ENCODE results near the gene YIPF2.
"Not testable (repeated sequence)": the region's sequence is repeated elsewhere in the genome, so short reads cannot be mapped to it uniquely, and the experiment has no call there.

Gene YIPF2

DNA sequence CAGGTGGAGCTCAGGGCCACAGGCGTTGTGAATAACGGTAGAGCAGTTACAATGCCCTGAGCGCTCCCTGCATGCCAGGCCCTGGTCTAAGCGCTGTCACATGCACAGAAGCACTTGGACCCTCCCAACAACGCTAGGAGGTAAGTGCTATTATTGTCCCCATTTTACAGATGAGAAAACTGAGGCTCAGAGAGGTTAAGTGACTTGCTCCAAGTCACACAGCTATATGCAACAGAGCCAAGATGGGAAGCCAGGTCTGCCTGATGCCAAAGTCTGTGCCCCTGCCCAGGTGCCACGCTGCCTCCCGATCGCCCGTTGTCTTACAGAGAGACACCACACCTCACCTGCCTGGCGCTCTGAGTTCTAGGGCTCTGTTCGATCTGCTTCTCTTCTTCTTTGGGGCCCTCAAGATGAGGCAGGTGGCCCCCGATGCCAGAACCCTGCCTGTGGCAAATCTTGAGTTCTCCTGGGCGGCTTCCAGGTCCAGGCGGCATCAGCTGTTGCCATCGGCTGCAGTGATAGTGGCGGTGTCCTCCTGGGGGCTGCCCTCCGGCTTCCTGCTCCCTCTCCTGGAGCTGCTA is 20.0 kb downstream of the YIPF2 start:
- no peak for DNase-seq (ENCODE audit: low read depth)

DNA sequence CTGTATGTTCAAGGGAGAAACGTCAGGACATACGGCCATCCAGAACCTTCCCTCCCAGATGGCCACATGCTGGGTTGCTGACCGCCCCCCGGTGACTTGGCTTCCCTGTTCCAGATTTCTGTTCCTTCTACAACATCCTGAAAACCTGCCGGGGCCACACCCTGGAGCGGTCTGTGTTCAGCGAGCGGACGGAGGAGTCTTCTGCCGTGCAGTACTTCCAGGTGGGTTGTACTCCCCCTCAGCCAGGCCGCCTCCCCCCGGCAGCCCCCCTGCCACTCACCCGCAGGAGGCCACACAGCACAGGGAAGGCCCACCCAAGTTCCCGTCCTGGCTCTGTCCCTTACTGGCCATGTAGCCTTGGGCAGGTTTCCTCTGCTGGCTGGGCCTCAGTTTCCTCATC is 20.5 kb downstream of the YIPF2 start:
- no peak for DNase-seq (ENCODE audit: low read depth)

- DNase-seq (ENCODE audit: low read depth) = no peak
Observed at GRCh38 chr19:10899151-10899653, 29.2 kb downstream of the YIPF2 start.

DNA sequence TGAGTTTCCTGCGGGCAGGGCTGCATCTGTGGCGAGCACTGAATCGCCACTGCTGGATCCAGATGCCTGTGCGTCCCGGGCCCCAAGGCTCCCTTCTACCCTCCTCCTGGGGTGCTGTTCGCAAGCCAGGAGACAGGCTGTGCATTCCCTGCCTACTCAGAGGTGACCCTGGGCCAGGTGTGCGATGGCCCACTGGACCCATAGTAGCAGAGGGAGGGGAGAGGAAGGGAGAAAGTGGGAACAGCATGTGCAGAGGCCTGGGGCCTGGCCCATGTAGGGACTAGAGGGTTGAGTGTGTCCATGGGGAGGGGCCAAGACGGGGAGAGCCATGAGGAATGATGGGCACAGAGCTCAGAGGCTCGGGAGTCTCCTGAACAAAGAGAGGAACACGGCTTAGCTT is 29.8 kb downstream of the YIPF2 start:
- DNase-seq (ENCODE audit: low read depth) = no peak

DNA sequence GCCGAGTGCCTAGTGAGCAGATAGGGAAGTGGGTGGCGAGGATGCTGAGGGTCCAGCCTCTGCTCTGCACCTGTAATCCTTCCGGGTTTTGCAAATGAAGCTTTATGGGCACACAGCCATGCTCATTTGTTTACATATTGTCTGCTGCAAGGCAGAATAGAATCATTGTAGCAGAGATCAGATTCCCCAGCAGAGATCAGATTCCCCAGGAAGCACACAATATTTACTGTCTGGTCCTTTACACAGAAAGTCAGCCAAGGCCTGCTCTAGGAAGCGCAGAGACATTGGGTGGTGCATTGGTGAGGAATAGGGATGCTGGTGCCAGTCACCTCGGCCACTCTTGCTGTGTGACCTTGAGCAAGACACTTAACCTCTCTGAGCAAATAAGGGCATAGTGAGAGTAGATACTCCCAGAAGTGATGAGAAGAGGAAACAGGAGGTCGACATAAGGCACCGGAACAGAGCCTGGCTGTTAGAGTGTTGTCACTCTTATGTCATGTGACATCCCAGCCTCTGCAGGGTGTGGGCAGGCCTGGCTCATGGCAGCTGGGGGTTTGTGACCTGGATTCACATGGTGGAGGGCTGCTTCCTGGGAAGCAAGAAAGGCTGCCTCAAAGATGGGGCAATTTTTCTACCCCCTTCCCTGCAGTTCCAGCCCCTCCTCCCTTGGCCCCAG is 31.4 kb downstream of the YIPF2 start:
- no peak for DNase-seq (ENCODE audit: low read depth)

- no peak for DNase-seq (ENCODE audit: low read depth)
Observed at GRCh38 chr19:10895920-10896319, 32.5 kb downstream of the YIPF2 start.

GRCh38 chr19:10895363-10895762 is 33.1 kb downstream of the YIPF2 start:
- no peak for DNase-seq (ENCODE audit: low read depth)

GRCh38 chr19:10894911-10895213 is 33.6 kb downstream of the YIPF2 start:
- DNase-seq (ENCODE audit: low read depth) = no peak

DNA sequence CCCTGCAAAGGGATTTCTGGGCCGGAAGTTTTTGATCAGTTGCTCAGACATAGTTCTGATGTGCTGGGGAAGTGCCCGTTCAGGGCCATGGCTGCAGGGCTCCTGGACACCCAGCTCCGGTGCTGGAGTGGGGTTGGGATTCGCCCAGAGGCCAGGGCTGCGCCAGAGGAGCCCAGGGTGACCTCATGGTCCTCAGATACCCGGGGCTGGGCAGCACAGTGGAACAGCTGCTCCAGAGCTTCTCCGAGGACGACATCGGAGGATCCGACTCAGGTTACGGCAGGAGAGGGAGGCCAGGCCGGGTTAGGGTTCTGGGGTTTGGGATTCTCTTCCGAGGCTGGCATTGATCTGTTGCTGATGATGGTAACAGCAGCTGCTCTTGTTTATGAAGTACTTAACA is 36.2 kb downstream of the YIPF2 start:
- no peak for DNase-seq (ENCODE audit: low read depth)

DNA sequence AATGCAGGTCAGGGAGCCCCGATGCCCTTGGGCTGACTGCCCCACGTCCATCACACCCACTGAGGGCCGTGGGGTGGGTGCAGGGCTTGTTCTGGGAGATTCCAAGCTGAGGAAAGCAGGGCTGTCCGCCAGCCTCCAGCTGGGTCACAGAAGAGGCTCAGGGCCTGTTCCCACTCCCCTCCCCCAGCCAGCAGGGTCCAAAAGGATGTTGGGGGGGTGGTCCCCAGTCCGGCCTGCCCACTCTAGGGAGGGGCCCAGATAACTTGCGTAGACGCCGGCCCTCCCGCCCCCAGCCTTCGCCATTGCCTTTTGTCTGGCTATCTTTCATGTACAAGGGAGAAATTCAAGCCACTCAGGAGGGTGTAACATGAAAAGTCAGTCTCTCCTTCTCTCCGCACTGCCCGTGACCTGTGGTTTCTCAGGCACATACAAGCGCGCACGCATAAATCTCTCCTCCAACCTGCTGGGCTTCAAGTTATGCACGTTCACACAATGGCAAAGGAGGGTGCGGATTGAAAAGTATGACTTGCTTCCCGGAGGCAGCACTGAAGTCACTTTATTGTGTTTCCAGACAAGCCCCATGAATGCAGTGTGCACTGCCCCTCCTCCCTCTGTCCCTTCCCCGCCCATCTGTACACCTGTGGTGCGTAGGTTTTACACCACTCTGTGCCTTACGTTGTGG is 36.9 kb downstream of the YIPF2 start:
- no peak for DNase-seq (ENCODE audit: low read depth)

- DNase-seq (ENCODE audit: low read depth) = no peak
Observed at GRCh38 chr19:10889880-10890279, 38.6 kb downstream of the YIPF2 start.

GRCh38 chr19:10888421-10888866 is 40.0 kb downstream of the YIPF2 start:
- no peak for DNase-seq (ENCODE audit: low read depth)

- no peak for DNase-seq (ENCODE audit: low read depth)
Observed at GRCh38 chr19:10887616-10888367, 40.6 kb downstream of the YIPF2 start.

DNA sequence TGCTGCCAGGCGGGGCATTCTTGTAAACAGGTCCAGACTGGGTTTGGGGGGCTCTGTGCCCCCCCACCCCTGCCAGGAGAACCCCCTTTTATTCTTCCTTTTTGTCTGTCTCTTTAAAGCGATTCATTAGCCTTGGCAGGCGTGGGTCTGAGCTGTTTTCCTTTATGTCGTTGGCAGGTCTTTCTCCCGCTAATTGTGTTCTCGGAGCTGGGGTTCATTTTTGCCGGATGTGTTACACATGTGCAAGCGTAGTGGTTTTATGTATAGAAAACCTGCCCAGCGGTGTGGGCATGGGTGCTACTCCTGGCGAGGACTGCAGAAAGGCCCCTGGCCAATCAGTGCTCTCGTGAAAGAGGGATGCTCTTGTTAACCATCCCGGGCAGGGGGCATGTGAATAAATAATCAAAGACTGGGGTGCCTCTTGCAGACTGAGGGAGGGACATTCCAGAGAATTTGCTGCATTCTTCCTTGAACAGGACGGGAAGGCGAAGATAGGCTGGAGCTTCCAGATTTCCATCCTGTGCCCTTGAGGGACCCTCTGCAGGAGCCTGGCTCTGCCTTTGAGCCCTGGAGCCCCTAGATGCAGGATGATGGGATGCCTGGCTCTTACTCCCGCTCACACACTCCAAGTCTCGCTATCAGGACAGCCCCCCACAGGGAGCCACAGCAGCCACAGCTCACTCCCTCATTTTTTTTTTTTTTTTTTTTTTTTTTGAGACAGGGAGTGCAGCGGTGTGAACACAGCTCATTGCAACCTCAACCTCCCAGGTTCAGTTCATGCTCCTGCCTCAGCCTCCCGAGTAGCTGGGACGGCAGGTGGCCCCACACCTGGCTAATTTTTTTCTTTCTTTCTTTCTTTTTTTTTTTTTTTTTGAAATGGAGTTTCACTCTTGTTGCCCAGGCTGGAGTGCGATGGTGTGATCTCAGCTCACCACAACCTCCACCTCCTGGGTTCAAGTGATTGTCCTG is 43.0 kb downstream of the YIPF2 start:
- DNase-seq (ENCODE audit: low read depth) = no peak

DNA sequence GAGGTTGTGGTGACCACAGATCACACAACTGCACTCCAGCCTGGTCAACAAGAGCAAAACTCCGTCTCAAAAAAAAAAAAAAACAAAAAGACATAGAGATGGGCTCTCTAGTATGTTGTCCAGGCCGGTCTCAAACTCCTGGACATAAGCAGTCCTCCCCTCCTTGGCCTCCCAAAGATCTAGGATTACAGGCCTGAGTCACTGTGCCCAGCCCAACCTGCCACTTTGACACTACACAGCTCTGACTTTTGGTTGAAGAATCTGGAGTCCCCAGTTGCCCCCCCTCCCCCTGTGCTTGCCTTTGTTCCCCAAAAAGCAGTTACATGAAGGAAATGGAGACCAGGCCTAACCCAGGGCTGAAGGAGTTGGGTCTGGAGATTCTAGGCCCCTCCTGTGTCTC is 44.2 kb downstream of the YIPF2 start:
- DNase-seq (ENCODE audit: low read depth) = no peak

DNA sequence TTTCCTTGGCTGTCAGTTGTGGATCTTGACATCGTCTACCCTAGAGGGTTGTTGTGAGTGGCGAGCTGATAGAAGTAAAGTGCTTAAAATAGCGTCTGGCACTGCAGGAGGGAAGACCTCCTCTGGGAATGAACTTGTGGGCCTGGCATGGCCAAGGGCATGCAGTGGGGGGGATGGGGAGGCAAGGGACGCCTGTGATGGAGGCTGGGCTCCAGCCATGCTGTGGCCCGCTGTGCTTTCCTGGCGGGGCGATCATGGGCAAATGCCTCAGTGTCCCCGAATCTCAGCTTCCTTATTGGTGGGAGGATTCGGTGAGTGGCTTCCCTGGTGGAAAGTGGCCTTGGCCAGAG is 46.4 kb downstream of the YIPF2 start:
- no peak for DNase-seq (ENCODE audit: low read depth)

GRCh38 chr19:10881403-10882107 is 46.9 kb downstream of the YIPF2 start:
- no peak for DNase-seq (ENCODE audit: low read depth)

- no peak for DNase-seq (ENCODE audit: low read depth)
Observed at GRCh38 chr19:10878253-10878652, 50.2 kb downstream of the YIPF2 start.

DNA sequence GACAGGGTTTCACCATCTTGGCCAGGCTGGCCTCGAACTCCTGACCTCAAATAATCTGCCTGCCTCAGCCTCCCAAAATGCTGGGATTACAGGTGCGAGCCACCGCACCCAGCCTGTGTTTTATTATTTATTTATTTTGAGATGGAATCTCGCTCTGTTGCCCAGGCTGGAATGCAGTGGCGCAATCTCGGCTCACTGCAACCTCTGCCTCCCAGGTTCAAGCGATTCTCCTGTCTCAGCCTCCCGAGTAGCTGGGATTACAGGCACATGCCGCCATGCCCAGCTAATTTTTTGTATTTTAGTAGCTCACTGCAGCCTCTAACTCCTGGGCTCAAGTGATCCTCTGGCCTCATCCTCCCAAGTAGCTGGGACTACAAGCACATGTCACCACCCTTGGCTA is 50.8 kb downstream of the YIPF2 start:
- not testable (repeated sequence) for DNase-seq (ENCODE audit: low read depth)

DNA sequence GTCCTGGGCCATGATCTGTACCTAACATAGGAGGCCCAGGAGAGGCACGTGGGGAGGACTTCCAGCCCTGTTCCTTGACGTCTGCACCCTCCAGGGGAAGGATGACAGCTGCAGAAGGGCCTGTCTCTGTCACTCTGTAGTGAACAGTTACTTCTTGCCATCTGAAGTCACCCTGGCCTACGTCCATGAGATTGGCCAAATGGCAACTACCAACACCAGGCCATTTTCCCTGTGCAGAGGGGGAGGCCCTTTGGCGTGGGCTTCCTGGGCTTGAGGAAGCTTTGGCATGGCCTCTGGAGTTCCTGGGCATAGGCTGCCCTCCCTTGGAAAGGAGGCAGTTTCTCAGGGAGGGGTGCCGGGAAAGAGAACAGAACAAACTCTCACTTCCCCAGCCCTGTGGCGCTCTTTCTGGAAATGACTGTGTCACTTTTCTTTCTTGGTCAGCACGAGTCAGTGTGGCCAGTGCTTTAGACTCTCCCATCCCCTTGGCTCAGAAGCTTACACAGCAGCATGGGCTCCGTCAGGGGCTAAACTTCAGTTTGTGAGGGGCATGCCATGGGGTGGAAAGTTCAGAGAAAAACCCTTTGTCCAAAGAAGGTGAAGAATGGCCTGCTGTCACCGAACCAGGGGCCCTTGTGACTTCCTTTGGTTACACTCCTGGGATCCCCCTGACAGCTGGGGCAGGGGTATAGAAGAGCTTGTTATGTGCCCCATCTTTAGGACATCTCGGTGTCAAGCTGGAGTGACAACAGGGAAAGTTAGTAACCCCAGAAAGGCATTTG is 51.8 kb downstream of the YIPF2 start:
- DNase-seq (ENCODE audit: low read depth) = no peak

Data from stimulated activated CD8-positive, alpha-beta memory T cell treated with anti-CD3 and anti-CD28 coated beads, Interleukin-4, amount 100 ng/mL, for 24 hours (primary cell).